ENCODE data around the gene C2CD4B. TPM values are rescaled to one million over a fixed set of nuclear protein-coding genes. Genes with fewer than 3 reads are reported as not detected.

C2CD4B gene
- total and polyA plus RNA-seq, 10 of the 15 experiments (the other 5 are each of a cell fraction or from before 2014, with no cell fraction given) = not detected

- CTCF ChIA-PET = interaction anchor here (0.8 kb wide), 1 partner anchor 11 kb away, joined by 3 read pairs; no protein-coding TSS in a partner anchor
These were observed 22.3 kb downstream of the C2CD4B start for GRCh38 chr15:62142736-62143135.

GRCh38 chr15:62141643-62142588 lies 23.2 kb downstream of the C2CD4B start:
- FAIRE-seq (no peak), ATAC-seq (no peak), DNase-seq (ENCODE audit: low read depth, low spot score) (no peak)
- Histone ChIP-seq H3K4me3 (no peak overlapping the region), H2AFZ (ENCODE audit: control insufficient read depth, low read depth, low read length) (no peak overlapping the region), H3K36me3 (ENCODE audit: control insufficient read depth in 2 of 2, insufficient read depth in 2 of 2, low read length in 1 of 2) (no peaks in the 10 kb centered on the region), H3K27me3 (replicated peaks in 1 of 2; ENCODE audit: control insufficient read depth in 2 of 2, insufficient read depth in 2 of 2, low read length in 1 of 2) (no peaks in the 10 kb centered on the region; a peak in 1 of 4 replicates), H3K9ac (ENCODE audit: control insufficient read depth, insufficient read depth, low read length) (no peak overlapping the region), H3K9me3 (replicated peaks; ENCODE audit: control insufficient read depth, insufficient read depth, low read length) (no peaks in the 10 kb centered on the region), H3K4me2 (ENCODE audit: control insufficient read depth, insufficient read depth) (no peak overlapping the region), H3K79me2 (ENCODE audit: control insufficient read depth, insufficient read depth, low read length) (no peaks in the 10 kb centered on the region), H3K4me1 (ENCODE audit: control insufficient read depth, insufficient read depth, low read length) (no peaks in the 10 kb centered on the region), H4K20me1 (ENCODE audit: control insufficient read depth, insufficient read depth) (no peaks in the 10 kb centered on the region), H3K27ac (ENCODE audit: control insufficient read depth, insufficient read depth) (no peak overlapping the region)
- BruUV-seq (replicated peaks) = no TSS peak
- POLR2A ChIA-PET = no interaction called here
- intact Hi-C loops (cut with micrococcal nuclease; ENCODE audit: unreplicated experiment) = no loop called here
- WGBS (ENCODE audit: insufficient coverage, insufficient replicate concordance, low lambda C conversion rate, missing lambda C conversion rate) = 29% methylated on average over 5 of the region's 5 CpGs
- CTCF ChIA-PET = interaction anchor here (0.8 kb wide), 1 partner anchor 12 kb away, joined by 3 read pairs; no protein-coding TSS in a partner anchor
- SMC1A ChIA-PET (ENCODE audit: uncharacterized antibody, unreplicated experiment) = interaction anchor here (0.6 to 1.0 kb wide), 2 partner anchors 11 to 77 kb away, joined by 3 read pairs; no protein-coding TSS in a partner anchor
- RAD21 ChIA-PET (ENCODE audit: unreplicated experiment) = interaction anchor here (0.6 kb wide), 1 partner anchor 35 kb away, joined by 3 read pairs; no protein-coding TSS in a partner anchor
- in situ Hi-C loops (cut with MboI) = no loop called here
- TF ChIP-seq KAT2A (conservative IDR thresholded peaks at IDR 0.05; ENCODE audit: control insufficient read depth, low read depth, low read length) (no peak), GABPA (IDR thresholded peaks at IDR 0.05; ENCODE audit: low read depth) (no peak), HCFC1 (IDR thresholded peaks at IDR 0.05; ENCODE audit: low read length) (no peak), MYB (IDR thresholded peaks at IDR 0.05; ENCODE audit: borderline replicate concordance, low read depth, low read length) (no peak), NR2C2 (IDR thresholded peaks at IDR 0.05; ENCODE audit: borderline replicate concordance, control insufficient read depth, insufficient read length, low read depth) (no peak), MYC (IDR thresholded peaks at IDR 0.05; ENCODE audit: insufficient read depth, insufficient read length, insufficient replicate concordance, low read length, severe bottlenecking) (no peak), PRDM15 (CRISPR knock-in tag; IDR thresholded peaks at IDR 0.05) (no peak), PBX3 (IDR thresholded peaks at IDR 0.05; ENCODE audit: insufficient replicate concordance, low read depth, low read length) (no peak)

More at GRCh38 chr15:62142736-62143135, 22.3 kb downstream of the C2CD4B start:
- Histone ChIP-seq H2AFZ (ENCODE audit: control insufficient read depth, low read depth, low read length) (no peak overlapping the region), H3K9ac (ENCODE audit: control insufficient read depth, insufficient read depth, low read length) (no peak overlapping the region), H3K4me1 (ENCODE audit: control insufficient read depth, insufficient read depth, low read length) (no peaks in the 10 kb centered on the region), H3K9me3 (replicated peaks; ENCODE audit: control insufficient read depth, insufficient read depth, low read length) (no peaks in the 10 kb centered on the region), H3K4me2 (ENCODE audit: control insufficient read depth, insufficient read depth) (no peak overlapping the region), H3K36me3 (ENCODE audit: control insufficient read depth in 2 of 2, insufficient read depth in 2 of 2, low read length in 1 of 2) (no peaks in the 10 kb centered on the region), H3K27ac (ENCODE audit: control insufficient read depth, insufficient read depth) (no peak overlapping the region), H3K27me3 (replicated peaks in 1 of 2; ENCODE audit: control insufficient read depth in 2 of 2, insufficient read depth in 2 of 2, low read length in 1 of 2) (no peaks in the 10 kb centered on the region; a peak in 1 of 4 replicates), H4K20me1 (ENCODE audit: control insufficient read depth, insufficient read depth) (no peaks in the 10 kb centered on the region), H3K79me2 (ENCODE audit: control insufficient read depth, insufficient read depth, low read length) (no peaks in the 10 kb centered on the region), H3K4me3 (no peak overlapping the region)
- no peak for ATAC-seq
- no peak for FAIRE-seq
- ChIA-PET RAD21 (ENCODE audit: unreplicated experiment) (no interaction called here), POLR2A (no interaction called here), SMC1A (ENCODE audit: uncharacterized antibody, unreplicated experiment) (interaction anchor here (1.0 kb wide), 1 partner anchor 10 kb away, joined by 3 read pairs; no protein-coding TSS in a partner anchor)
- intact Hi-C loops (cut with micrococcal nuclease; ENCODE audit: unreplicated experiment) = no loop called here
- 13% methylated on average over 3 of the region's 3 CpGs for WGBS (ENCODE audit: insufficient coverage, insufficient replicate concordance, low lambda C conversion rate, missing lambda C conversion rate)
- TF ChIP-seq CBX5 (IDR thresholded peaks at IDR 0.05; ENCODE audit: low read depth) (no peak), TCF12 (IDR thresholded peaks at IDR 0.05; ENCODE audit: low read depth, low read length) (no peak), ZZZ3 (IDR thresholded peaks at IDR 0.05; ENCODE audit: control insufficient read depth, insufficient read length, low read depth) (no peak)
- DNase-seq (ENCODE audit: low read depth, low spot score) = no peak
- no TSS peak for BruUV-seq (replicated peaks)
- in situ Hi-C loops (cut with MboI) = no loop called here
